ENCODE data around the gene EFHD2.

EFHD2 gene

GRCh38 chr1:15476927-15477326 is 67.2 kb downstream of the EFHD2 start:
- DNase-seq (ENCODE audit: low read depth): no peak

- DNase-seq (ENCODE audit: low read depth): no peak
Observed at GRCh38 chr1:15477646-15478212, 68.0 kb downstream of the EFHD2 start.
